Measurements from ENCODE around the gene PTPN14. TPM values are rescaled to one million over a fixed set of nuclear protein-coding genes. Genes with fewer than 3 reads are reported as not detected.
"Not testable (repeated sequence)": the region's sequence is repeated elsewhere in the genome, so short reads cannot be mapped to it uniquely, and the experiment has no call there.

The PTPN14 gene
- total and polyA plus RNA-seq, 5 donors = 4.7 to 35.1 (median 17.7) TPM

- H3K9me3 ChIP-seq (ENCODE audit: control insufficient read depth, low read length); H3K4me3 ChIP-seq (ENCODE audit: low read length); intact Hi-C loops (cut with DNase I); H3K27ac ChIP-seq (ENCODE audit: low read length); H3K27me3 ChIP-seq (ENCODE audit: control insufficient read depth, insufficient read depth); ATAC-seq; DNase-seq: not testable (repeated sequence)
- H3K4me1 ChIP-seq (ENCODE audit: control insufficient read depth, insufficient read depth, low read length) = peaks cover 12% of the 10 kb centered on the region
- 96% methylated on average over 3 of the region's 3 CpGs for WGBS
These were observed 41.8 kb downstream of the PTPN14 start for GRCh38 chr1:214509622-214510021.

DNA sequence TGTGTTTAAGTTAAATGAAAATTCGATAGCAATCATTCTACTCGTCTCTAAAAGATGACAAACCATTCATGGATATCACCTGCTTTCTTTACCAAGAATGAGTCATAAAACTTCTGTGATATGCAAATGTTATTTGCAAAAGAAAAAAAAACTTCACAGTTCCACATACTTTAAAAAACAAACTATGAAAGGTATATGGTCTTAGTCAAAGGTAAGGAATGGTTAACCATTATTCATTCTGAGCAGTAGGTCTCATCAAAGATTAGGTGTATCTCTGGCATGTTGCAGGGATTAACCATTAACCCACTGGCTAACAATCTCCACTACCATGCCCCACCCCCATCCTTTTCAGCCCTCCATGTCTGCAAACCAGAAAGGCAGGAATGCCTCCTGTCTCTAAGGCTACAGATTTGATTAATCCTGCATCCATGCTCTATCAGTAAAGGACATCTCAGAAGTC is 44.4 kb downstream of the PTPN14 start:
- 69% methylated on average over 2 of the region's 2 CpGs for WGBS
- H3K4me1 ChIP-seq (ENCODE audit: control insufficient read depth, insufficient read depth, low read length) = peaks cover 4% of the 10 kb centered on the region
- H3K9me3 ChIP-seq (ENCODE audit: control insufficient read depth, low read length) = no peaks in the 10 kb centered on the region
- no peaks in the 10 kb centered on the region for H3K27me3 ChIP-seq (ENCODE audit: control insufficient read depth, insufficient read depth)
- ATAC-seq = no peak
- no peak for DNase-seq
- intact Hi-C loops (cut with DNase I) = no loop called here
- no peak overlapping the region for H3K4me3 ChIP-seq (ENCODE audit: low read length)
- no peak overlapping the region for H3K27ac ChIP-seq (ENCODE audit: low read length)

GRCh38 chr1:214505134-214505533 is 46.3 kb downstream of the PTPN14 start:
- peaks cover 4% of the 10 kb centered on the region for H3K4me1 ChIP-seq (ENCODE audit: control insufficient read depth, insufficient read depth, low read length)
- no peak for DNase-seq
- ATAC-seq = peak in 1 of 2 donors; percentile 16
- no peaks in the 10 kb centered on the region for H3K9me3 ChIP-seq (ENCODE audit: control insufficient read depth, low read length)
- no peaks in the 10 kb centered on the region for H3K27me3 ChIP-seq (ENCODE audit: control insufficient read depth, insufficient read depth)
- 74% methylated on average over 8 of the region's 8 CpGs for WGBS
- H3K27ac ChIP-seq (ENCODE audit: low read length) = no peak overlapping the region
- no peak overlapping the region for H3K4me3 ChIP-seq (ENCODE audit: low read length)
- intact Hi-C loops (cut with DNase I) = no loop called here

- H3K27me3 ChIP-seq (ENCODE audit: control insufficient read depth, insufficient read depth) = no peaks in the 10 kb centered on the region
- no peaks in the 10 kb centered on the region for H3K9me3 ChIP-seq (ENCODE audit: control insufficient read depth, low read length)
- no peak overlapping the region for H3K27ac ChIP-seq (ENCODE audit: low read length)
- ATAC-seq (no peak), DNase-seq (no peak)
- intact Hi-C loops (cut with DNase I) = no loop called here
- WGBS = 90% methylated on average over 5 of the region's 5 CpGs
- no peak overlapping the region for H3K4me3 ChIP-seq (ENCODE audit: low read length)
- H3K4me1 ChIP-seq (ENCODE audit: control insufficient read depth, insufficient read depth, low read length) = peaks cover 4% of the 10 kb centered on the region
These were observed 47.1 kb downstream of the PTPN14 start for GRCh38 chr1:214504330-214504729.

DNA sequence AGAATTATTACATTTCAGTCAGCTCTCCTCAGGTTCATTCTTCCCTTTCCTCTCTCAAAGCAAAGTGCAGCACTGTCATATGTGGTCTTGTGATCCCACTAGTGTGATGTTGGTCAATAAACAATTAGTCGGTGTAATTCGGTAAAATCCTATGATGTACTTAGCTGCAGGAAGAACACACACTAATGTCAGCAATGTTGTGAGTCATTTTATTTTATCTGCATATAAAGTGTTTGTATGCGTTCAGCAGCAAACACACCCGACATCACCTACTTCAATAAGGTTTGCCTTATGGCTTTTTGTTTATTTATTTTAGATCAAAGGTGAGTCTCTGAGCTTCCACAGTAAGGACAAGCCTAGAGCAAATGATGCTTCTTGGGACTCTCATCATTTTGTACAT is 47.8 kb downstream of the PTPN14 start:
- ATAC-seq (no peak), DNase-seq (no peak)
- 92% methylated on average over 4 of the region's 4 CpGs for WGBS
- intact Hi-C loops (cut with DNase I) = no loop called here
- Histone ChIP-seq H3K4me3 (ENCODE audit: low read length) (no peak overlapping the region), H3K4me1 (ENCODE audit: control insufficient read depth, insufficient read depth, low read length) (peaks cover 4% of the 10 kb centered on the region), H3K27me3 (ENCODE audit: control insufficient read depth, insufficient read depth) (no peaks in the 10 kb centered on the region), H3K9me3 (ENCODE audit: control insufficient read depth, low read length) (no peaks in the 10 kb centered on the region), H3K27ac (ENCODE audit: low read length) (no peak overlapping the region)

- Histone ChIP-seq H3K4me3 (ENCODE audit: low read length) (no peak overlapping the region), H3K27ac (ENCODE audit: low read length) (no peak overlapping the region), H3K27me3 (ENCODE audit: control insufficient read depth, insufficient read depth) (no peaks in the 10 kb centered on the region), H3K4me1 (ENCODE audit: control insufficient read depth, insufficient read depth, low read length) (peaks cover 4% of the 10 kb centered on the region), H3K9me3 (ENCODE audit: control insufficient read depth, low read length) (no peaks in the 10 kb centered on the region)
- WGBS = 76% methylated on average over 4 of the region's 4 CpGs
- no peak for DNase-seq
- ATAC-seq = no peak
- intact Hi-C loops (cut with DNase I) = no loop called here
These were observed 50.9 kb downstream of the PTPN14 start for GRCh38 chr1:214500340-214501055.

DNA sequence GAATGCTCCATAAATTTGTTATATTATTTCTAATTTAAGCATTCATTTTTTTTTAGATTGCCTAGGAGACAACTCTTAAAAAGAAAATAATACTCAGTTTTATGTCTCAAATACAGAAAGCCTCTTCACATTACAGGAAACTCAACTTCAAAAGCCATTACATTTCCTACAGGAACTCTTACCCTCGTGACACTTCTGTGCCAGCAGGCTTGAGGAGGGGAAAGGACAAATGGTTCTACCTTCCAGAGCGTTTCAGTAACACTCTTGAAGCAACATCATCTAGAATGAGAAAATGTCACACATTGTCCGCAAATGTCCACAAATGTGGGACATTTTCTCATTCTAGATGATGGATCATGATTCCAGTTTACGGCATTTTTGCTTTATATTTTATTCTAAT is 51.7 kb downstream of the PTPN14 start:
- ATAC-seq (no peak), DNase-seq (no peak)
- intact Hi-C loops (cut with DNase I) = no loop called here
- H3K4me1 ChIP-seq (ENCODE audit: control insufficient read depth, insufficient read depth, low read length) = no peaks in the 10 kb centered on the region
- no peak overlapping the region for H3K27ac ChIP-seq (ENCODE audit: low read length)
- H3K27me3 ChIP-seq (ENCODE audit: control insufficient read depth, insufficient read depth) = no peaks in the 10 kb centered on the region
- no peak overlapping the region for H3K4me3 ChIP-seq (ENCODE audit: low read length)
- WGBS = 78% methylated on average over 4 of the region's 4 CpGs
- H3K9me3 ChIP-seq (ENCODE audit: control insufficient read depth, low read length) = no peaks in the 10 kb centered on the region

- H3K9me3 ChIP-seq (ENCODE audit: control insufficient read depth, low read length) = no peaks in the 10 kb centered on the region
- ATAC-seq = peak in 1 of 2 donors; percentile 50
These were observed 53.4 kb downstream of the PTPN14 start for GRCh38 chr1:214498021-214498420.

DNA sequence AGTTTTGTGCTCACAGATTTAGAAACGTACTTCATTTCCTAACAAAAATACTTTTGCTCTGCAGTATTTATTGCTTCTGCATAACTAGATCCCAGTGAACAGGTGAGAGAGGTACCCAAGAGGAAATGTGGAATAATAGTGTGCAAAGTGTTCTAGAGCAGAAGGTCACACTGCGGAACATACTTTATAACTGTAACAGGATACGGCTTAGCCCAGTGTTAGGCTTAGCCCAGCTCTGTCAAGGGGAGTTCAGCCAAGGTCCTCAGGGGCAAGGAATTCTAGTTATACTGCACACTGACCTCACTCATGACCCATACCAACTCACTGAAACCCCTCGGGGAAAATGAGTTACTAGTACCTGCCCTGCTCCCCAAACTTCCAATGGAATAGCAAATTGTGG is 55.3 kb downstream of the PTPN14 start:
- intact Hi-C loops (cut with DNase I) = no loop called here
- Histone ChIP-seq H3K27ac (ENCODE audit: low read length) (no peak overlapping the region), H3K27me3 (ENCODE audit: control insufficient read depth, insufficient read depth) (no peaks in the 10 kb centered on the region), H3K9me3 (ENCODE audit: control insufficient read depth, low read length) (no peaks in the 10 kb centered on the region), H3K4me1 (ENCODE audit: control insufficient read depth, insufficient read depth, low read length) (no peaks in the 10 kb centered on the region), H3K4me3 (ENCODE audit: low read length) (no peak overlapping the region)
- no peak for DNase-seq
- 85% methylated on average over 4 of the region's 4 CpGs for WGBS
- ATAC-seq = peak in 1 of 2 donors; percentile 59

More at GRCh38 chr1:214498021-214498420, 53.4 kb downstream of the PTPN14 start:
- Histone ChIP-seq H3K4me1 (ENCODE audit: control insufficient read depth, insufficient read depth, low read length) (no peaks in the 10 kb centered on the region), H3K27ac (ENCODE audit: low read length) (no peak overlapping the region), H3K4me3 (ENCODE audit: low read length) (no peak overlapping the region), H3K27me3 (ENCODE audit: control insufficient read depth, insufficient read depth) (no peaks in the 10 kb centered on the region)
- 8% methylated on average over 1 of the region's 1 CpG for WGBS
- no peak for DNase-seq
- intact Hi-C loops (cut with DNase I) = no loop called here

DNA sequence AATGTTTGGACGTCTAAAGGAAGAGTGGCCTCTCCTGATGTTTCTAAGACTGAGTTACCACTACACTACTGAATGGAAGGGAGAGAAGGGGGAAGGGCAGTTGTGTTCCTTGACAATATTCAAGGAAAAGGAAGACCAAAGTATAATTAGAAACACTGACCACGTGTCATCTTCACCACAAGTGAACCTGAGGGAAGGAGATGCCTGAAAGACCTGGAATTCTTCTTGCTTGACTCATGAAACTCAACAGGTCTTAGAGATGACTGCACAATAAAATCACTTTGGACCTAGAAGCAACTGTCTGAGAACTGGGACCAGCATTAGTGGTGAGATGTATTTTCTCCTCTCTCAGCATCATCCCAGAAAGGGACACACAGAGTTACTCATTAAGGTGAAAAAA is 56.7 kb downstream of the PTPN14 start:
- H3K9me3 ChIP-seq (ENCODE audit: control insufficient read depth, low read length) = no peaks in the 10 kb centered on the region
- no peak for ATAC-seq

GRCh38 chr1:214494179-214494578 is 57.2 kb downstream of the PTPN14 start:
- H3K27me3 ChIP-seq (ENCODE audit: control insufficient read depth, insufficient read depth); DNase-seq; intact Hi-C loops (cut with DNase I); H3K27ac ChIP-seq (ENCODE audit: low read length); H3K4me3 ChIP-seq (ENCODE audit: low read length); H3K9me3 ChIP-seq (ENCODE audit: control insufficient read depth, low read length); ATAC-seq; H3K4me1 ChIP-seq (ENCODE audit: control insufficient read depth, insufficient read depth, low read length): not testable (repeated sequence)
- WGBS = 96% methylated on average over 6 of the region's 6 CpGs

More for the DNA sequence above, 56.7 kb downstream of the PTPN14 start:
- DNase-seq = no peak
- Histone ChIP-seq H3K27ac (ENCODE audit: low read length) (no peak overlapping the region), H3K27me3 (ENCODE audit: control insufficient read depth, insufficient read depth) (no peaks in the 10 kb centered on the region), H3K4me1 (ENCODE audit: control insufficient read depth, insufficient read depth, low read length) (no peaks in the 10 kb centered on the region), H3K4me3 (ENCODE audit: low read length) (no peak overlapping the region)
- intact Hi-C loops (cut with DNase I) = no loop called here
- 55% methylated on average over 2 of the region's 2 CpGs for WGBS
